HG03558 (cell line): ENCODE measurements around the gene RTN4R.

Experiments used
- ATAC-seq: cut with Tn5 transposase; IDR thresholded peaks from one replicate; pipeline ENCODE4 v1.9.1; 2021; ENCODE audit warnings: moderate number of reproducible peaks; ENCODE audit not compliant: unreplicated experiment; ENCODE audit errors: extremely low read depth

RTN4R gene

DNA sequence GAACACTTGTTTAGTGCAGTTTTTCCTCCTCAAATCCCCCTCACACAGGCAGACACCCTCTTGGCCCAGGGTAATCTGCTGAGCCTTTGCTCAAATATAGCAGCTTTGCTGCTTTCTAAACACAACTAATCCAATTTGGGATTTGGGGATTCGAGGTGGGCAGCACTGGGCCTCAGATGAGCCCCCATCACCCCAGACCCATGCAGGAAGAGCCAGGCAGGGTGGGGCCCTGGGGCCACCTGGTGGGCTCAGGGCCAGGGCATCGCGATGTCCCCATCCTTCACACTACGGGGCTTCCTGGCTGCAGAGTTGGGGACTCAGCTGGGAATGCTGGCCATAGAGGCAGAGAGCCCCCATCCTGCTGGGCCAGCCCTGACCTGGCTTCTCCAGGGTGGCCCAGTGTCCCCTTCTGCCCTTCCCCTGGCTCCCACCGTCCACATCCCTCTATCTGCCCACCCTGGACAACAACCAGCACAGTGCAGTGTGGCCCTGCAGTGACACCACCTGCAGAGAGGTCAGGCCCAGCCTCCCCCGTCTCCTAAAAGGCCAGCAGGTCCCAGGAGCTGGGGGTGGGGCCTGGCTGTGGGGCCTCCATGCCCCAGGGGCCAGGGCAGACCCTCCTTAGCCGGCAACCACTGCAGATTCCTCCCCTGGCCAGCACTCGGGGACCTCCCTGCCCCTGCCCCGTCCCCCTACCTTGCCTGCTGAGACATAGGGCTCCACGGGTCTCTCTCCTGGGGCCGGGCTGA is 60.7 kb downstream of the RTN4R start:
- no peak for ATAC-seq

DNA sequence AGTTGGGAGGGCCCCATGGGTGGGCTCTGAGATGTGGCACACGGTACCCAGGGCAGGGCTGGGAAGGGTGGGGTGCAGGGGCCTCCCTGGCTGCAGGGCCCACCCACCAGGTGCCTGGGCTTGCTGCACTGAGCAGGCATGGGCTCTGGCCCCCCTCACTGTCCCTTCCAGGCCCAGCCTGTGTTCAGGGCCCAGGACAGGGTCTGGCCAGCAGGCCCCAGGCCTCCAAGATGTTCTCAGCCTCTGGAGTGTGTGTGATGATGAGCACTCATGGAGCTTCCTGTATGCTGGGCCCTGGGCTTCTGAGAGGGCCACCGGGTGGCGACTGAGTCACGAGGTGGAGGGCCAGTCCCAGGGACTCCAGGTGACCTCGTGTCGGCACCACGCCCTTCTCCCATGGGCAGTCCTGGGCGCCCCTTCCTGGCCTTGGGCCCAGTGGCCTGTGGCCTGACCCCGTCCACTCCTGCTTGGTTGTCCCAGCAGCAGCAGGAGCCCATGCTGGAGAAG is 61.4 kb downstream of the RTN4R start:
- ATAC-seq, result no peak

DNA sequence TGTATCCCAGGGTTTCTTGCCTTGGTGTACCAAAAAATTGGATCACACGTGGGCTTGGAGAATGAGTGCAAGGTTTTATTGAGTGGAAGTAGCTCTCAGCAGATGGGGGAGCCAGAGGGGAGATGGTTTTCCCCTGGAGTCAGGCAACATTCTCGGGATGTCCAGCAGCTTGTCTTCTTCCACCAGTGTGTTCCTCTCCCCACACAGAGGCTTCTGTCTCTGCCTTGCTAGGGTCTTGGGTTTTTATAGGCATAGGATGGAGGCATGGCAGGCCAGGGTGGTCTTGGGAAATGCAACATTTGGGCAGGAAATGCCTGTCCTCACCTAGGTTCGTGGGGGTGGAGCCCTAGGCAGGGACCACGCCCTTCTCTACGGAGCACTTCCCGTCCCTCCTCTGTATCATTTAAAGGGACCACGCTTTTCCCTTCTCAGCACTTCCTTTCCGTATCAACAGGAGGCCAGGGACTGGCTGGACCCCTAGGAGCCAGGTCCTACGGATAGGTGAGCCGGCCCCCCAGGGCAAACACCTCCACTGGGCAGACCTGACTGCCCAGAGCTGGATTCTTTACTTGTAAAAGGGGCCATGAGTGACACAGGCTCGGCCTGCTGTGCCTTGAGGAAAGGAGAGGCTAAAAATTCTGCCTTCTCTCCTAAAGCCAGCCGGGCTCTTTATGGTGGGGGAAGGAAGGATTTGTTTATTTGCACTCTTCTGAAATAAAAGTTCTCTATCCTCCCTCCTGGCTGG is 62.0 kb downstream of the RTN4R start:
- ATAC-seq, result no peak

DNA sequence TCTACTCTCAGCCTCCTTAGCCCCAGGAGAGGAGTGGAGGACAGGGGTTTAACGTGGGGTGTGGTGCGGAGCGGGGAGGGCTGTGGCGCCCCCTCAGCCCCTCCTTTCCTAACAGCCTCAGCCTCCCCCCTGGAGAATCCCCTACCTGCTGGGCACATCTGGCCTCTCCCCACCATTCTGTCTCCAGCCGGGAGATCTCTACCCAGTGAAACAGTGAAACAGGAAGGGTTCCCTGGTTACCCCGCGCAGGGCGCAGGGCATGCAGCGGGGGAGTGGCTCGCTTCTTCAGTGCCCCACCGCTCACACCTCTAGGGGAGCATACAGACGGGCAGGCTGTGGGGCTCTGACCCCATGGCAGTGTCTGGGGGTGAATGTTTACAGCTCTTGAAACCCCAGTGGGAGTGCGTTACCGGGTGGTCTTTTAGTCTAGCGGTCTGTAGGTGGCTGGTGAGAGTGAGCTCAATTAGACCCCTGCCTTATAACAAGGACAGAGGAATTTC is 62.6 kb downstream of the RTN4R start:
- no peak for ATAC-seq

DNA sequence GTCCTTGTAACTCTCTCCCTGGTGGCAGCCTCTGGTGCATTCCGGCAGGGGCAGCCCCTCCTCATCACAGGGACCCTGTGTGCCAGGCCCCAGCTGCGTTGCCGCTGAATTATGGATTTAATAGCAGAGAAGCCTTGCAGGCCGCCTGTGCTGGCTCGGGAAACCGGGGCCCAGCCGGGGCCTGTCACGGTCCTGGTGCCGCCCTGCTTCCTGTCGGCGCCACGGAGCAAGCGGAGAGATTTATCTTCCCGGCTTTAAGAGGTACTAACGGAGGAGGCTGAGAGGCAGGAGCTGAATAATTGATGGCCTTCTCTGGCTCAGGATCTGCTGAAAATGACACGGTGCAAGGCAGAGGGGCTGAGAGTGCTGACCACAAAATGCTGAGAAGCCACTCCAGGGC is 63.3 kb downstream of the RTN4R start:
- no peak for ATAC-seq

DNA sequence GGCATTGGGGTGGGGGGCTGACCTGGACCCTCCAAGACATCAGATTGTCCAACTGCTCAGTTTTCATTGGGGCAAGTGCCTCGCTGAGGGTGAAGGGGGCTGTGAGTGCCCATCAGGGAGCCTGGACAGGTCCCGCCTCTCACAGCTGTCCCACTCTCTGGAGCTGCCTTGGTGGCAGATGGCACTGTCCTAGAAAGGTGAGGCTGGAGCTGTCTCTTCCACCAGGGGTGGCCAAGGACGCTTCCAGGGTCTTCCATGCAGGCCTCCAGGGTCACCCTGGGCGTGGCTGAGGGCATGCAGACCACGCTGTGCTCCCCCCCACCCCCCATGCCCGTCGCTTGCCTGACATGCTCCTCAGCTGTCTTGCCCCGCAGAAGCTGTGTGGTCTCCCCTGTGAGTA is 63.8 kb downstream of the RTN4R start:
- ATAC-seq, result no peak

DNA sequence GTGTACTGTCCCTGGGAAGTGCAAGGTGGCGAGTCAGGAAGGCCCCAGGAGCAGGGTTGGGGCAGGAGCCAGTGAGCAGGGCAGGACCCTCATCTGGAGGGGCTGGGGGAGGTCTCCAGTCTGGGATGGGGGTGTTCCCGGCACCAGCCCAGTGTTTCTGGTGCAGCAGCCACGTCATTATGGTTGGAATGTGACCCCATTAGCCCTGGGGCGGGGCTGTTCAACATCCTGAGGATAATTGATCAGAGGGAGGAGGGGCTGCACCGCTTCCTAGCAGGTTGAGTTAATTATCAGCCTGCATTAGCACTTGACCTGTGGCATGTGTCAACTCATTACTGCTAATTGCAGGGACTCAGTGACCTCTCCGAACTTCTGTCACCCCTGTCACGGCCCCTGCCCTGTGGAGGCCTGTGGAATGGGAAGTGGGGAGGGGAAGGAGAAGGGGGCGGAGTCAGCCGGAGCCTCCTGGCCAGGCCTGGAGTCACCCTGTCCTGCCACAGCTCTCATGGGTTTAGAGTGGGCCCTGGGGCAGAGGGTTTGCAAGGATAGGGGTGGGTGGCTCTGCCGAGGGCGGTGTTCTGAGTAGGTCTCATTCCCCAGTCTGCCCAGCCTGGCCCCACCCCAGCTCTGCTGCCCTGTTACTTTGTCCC is 64.4 kb downstream of the RTN4R start:
- ATAC-seq, result no peak

DNA sequence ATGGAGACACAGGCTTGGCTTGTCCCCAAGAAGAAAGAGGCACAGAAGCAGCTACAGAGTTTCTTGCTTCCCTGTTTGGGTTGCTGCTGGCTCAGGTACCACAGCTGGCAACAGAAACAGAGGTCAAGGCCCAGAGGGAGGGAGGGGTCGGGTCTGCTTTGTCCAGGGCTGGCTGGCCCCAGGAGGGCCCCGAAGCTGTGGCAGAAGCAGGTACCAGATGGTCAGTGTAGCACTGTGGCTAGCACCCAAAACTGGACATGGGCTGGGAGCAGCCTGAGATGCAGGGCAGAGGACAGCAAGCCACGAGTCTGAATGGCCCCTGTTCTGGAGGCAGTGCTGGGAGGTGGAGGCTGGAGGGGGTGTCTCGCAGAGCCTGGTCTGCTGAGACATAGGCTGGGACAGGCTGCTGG is 65.0 kb downstream of the RTN4R start:
- no peak for ATAC-seq

DNA sequence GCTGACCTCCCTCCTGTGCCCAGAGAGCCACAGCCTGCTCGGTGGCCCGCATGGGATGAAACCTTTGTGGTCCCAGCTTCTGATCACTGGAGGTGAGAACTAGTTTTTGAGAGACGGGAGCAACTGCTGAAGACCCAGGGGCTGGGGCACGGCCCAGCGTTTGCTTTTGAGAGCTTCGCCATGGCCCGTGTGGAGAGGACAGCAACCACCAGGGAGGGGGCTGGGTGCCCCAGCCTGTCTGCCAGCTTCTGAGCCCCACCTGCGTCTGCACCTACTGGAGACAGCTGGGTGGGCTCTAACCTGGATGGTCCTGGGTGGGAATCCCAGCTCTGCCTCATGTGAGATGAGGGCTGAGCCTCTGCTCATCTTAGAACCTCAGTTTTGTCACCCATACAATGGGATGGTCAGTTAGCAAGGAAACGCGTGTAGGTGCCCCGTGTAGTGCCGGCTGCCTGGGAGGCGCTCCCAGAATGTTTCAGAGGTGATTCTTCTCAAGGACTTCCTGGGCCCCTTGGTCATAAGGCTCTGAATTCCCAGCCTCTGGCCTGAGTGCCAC is 66.2 kb downstream of the RTN4R start:
- ATAC-seq, result no peak

DNA sequence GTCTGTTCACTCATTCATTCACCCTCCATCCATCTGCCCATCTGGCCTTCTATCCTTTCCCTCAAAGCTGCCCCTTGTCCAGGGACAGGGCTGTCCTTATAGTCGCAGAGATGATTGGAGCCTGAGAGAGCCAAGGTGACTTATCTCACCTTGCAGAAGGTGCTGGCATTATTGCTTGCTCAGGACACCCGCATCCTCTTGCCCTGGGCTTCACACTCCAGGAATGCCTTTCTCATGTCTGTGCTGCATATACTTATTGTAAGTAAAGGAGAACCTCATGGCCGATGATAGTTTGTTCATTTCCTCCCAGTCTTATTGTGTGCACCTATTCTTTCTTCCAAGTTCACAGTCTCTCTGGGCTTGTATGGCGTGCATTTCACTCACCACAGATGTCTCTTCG is 68.2 kb downstream of the RTN4R start:
- ATAC-seq, result no peak

DNA sequence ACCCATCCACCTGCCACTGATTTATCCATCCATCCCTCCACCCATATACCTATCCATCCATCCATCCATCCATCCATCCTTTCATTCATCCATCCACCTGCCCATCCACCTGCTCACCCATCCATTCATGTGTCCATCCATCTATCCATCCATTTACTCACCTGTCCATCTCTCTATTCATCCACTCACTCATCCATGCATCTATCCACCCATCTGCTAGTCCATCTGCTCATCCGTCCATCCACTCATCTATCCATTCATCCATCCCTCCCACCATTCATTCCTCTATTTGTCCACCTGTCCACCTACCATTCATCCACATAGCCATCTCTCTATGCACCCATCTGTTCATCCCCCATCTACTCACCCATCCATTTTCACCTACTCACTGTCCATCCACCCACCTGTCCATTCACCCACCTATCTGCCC is 68.7 kb downstream of the RTN4R start:
- ATAC-seq, result no peak

DNA sequence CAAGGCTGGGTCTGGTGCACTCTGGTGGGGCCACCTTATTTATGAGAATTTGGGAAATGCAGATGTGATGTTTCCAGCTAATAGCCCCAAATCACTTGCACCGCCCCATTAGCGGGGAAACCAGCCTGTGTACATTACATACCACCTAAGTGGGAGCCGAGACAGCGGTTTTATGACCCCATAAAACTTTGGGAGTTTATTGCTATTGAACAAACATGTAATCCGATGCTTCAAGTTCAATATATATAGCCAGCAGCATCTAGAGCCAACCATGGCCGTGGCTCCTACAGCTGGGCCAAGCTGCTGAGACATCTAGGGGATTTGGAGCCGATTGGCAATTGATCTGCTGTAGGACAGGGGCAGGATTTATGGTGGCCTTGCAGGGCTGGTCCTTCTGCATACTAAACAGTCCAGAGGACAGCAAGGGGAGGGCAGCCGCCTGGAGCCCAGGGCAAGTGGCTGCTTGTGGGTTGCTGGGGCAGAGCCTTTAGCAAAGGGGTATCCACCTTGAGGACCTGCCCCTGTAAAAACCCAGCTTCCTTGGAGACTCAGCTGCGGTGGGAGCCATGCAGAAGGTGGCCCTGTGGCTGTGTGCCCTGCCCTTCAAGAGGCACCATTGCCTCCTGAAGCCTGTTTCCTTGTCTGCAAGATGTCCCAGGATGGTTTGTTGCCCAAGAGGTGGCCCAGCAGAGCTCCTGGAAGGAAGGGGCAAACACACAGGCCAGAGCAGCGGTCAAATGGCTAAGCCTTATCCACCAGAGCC is 69.4 kb downstream of the RTN4R start:
- ATAC-seq, result no peak

DNA sequence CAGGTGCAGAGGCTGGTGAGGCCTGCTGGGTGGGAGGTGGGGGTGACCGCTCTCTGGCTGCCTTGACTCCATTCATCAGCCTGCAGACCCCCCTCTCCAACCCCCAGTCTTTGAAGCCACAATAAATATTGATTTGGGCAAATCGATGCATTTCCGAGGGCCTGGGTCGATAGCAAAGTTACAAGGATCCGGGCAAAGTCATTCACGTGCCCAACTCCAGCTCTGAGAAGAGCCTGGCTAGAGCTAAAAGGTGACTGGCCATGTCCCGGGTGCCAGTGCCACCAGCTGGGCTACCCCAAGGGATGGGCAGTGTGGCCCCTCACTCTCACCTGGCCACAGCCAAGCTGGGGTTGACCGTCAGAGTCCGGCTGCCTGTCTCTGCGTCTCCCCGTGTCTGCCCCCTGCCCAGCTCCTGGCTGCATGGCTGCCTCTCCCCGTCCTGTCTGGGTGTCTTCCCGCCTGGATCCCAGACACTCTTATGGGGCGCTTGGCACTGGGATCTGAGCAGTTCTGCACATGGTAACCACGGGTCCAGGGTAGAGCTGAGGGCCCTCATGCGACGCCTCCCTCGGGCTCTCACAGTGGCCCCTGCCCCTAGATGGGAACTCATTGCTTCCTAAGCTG is 70.6 kb downstream of the RTN4R start:
- ATAC-seq, result no peak

DNA sequence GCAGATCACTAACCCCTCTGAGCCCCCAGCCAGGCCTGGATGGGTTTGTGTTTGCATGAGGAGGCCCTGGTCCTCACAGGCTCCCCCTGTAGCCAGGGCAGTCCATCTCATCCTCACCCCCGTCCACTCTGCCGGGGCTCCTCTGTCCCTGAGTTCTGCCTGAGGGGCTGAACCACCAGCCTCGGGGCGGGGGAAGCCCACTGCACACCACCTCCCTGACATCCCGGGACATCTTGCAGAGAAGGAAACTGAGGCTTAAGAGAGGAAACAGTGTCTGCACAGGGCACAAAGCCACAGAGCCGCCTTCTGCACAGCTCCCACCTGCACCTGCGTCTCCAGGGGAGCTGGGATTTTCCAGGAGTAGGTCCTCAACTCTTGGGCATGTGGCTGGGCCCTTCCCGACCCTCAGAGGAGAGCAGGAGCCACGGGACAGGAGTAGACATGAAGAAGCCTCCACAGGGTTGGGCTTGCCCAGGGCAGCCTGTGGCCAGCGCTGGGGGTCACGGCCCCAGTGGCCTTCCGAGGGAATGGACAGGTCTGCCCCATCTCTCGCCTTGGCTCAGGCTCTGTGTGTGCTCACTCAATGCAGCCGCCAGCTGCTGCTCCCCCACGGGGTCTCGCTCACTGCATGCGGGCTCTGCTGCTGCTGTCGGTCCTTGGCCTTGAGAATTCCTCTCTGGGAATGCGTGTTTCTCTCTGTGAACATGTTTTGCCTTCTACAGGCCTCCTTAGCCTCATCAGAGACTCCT is 71.8 kb downstream of the RTN4R start:
- ATAC-seq, result no peak

DNA sequence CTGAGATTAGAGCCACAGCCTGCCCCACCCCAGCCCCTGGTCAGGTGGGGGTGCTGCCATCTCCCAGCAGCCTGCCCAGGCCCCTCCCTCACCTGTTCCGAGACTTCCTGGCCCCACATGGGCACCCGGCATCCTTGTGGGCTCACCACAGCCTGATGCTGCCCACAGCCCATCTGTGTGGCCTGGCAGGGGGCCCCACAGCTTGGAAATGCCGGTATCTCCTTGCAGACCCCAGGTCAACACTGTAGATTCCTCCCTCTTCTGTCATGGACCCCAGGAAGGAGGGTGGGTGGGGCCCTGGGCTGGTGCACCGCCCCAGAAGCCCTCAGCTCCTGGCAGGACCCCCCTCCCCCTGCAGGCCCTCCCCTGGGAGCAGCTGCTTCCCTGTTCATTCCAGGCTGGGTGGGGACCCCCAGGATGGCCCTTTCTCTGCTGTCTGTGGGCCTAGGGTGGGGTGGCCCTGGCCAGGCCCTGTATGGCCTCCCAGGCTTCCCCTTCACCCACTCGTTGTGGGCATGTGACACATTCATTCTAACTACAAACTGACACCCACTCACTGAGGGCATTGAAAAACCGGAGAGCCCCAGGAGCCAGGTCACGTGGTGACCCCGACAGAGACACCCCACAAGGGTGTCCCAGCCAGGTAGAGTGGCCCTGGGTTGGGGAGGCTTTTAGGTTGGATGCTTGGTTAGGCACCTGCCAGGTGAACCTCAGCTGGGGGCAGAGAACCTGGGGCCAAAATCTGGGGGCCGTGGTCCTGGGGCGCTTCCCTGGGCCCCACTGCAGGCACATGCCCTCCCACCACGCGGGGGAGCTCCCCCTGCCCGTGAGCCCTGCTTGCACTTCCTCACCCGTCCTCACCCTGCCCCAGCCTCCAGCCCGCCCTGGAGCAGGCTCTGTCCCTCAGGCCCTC is 73.2 kb downstream of the RTN4R start:
- ATAC-seq, result no peak

DNA sequence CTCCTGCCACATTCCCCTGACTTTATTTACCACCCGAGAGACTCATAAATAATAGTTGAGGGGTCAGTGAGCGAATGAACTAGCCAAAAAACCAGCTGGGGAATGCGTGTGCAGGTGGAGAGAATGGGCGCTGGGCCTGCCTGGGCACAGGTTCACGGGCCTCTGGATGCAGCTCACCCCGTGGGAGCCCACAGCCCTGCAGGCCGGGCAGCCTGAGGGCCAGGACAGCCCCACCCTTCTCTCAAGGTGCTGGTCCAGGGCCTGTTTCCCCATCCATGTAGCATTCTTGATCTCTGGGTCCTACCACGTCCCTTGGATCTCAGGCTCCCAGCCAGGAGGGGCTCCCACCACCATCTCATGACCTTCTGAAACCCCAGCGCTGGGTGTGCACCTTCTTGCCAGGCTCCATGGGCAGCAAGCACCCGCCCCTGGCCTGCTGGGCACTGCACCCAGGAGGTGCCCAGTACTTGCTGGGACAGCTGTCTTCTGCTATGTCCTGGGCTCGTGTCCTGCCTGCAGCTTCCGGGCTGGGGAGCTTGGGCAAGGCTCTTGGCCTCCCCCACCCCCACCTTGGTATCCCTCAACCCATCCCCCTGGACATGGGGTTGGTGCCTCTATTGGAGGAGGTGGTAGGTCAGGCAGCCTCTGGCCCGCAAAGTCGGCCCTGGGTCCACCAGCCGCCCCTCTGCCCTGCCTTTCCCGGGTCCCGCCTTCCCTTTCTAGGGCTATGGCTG is 74.2 kb downstream of the RTN4R start:
- no peak for ATAC-seq
